Tibial nerve (tissue), 4 donors: Measurements from ENCODE around the gene PTPMT1. TPM values are rescaled to one million over a fixed set of nuclear protein-coding genes. Genes with fewer than 3 reads are reported as not detected.

ENCODE experiments used
- small RNA-seq: library from RNA; depleted of rRNA; stranded (forward); fragments of <200 nt; gene quantifications from one replicate; pipeline ENCODE3, GENCODE V24; 2016
- total RNA-seq, 4 donors: library from RNA; depleted of rRNA; stranded (reverse); fragments of >200 nt; gene quantifications; one replicate each; pipeline ENCODE4 v1.1.0, GENCODE V29; 2016

PTPMT1 gene
- total RNA-seq, 4 donors from 2014 or later, result 97.3 to 158 (median 137) TPM

Small RNA genes within 50 kb of the gene (small RNA-seq; reads per million reads assigned to genes)
- gene RN7SL652P (not detected), gene RNU5E-10P (not detected)

Other genes with a start within 250 kb of the PTPMT1 start
- under 1 TPM in 2 of 4 donors, not detected in 2; 0.21 to 0.60 TPM for gene MYBPC3, start 212.9 kb upstream of the PTPMT1 start, total RNA-seq
- 10 to 100 TPM; 18.8 to 73.5 (median 25.2) TPM for gene SPI1, start 187.1 kb upstream of the PTPMT1 start, total RNA-seq
- 100 to 1,000 TPM in 3 of 4 donors, 10 to 100 TPM in 1; 91.6 to 142 (median 116) TPM for gene SLC39A13, start 157.0 kb upstream of the PTPMT1 start, total RNA-seq
- gene PSMC3, start 139.2 kb upstream of the PTPMT1 start, total RNA-seq, result 100 to 1,000 TPM; 103 to 147 (median 128) TPM
- gene RAPSN, start 116.5 kb upstream of the PTPMT1 start, total RNA-seq, result 1 to 10 TPM; 2.2 to 6.7 (median 2.7) TPM
- 100 to 1,000 TPM in 3 of 4 donors, 10 to 100 TPM in 1; 70.3 to 144 (median 127) TPM for gene CELF1, start 12.5 kb upstream of the PTPMT1 start, total RNA-seq
- 10 to 100 TPM; 18.0 to 20.8 (median 19.5) TPM for gene KBTBD4, start 13.4 kb downstream of the PTPMT1 start, total RNA-seq
- gene NDUFS3, start 13.5 kb downstream of the PTPMT1 start, total RNA-seq, result 10 to 100 TPM; 55.1 to 65.4 (median 61.1) TPM
- gene FAM180B, start 21.1 kb downstream of the PTPMT1 start, total RNA-seq, result 10 to 100 TPM in 1 of 4 donors, 1 to 10 TPM in 3; 3.3 to 22.7 (median 4.1) TPM
- gene C1QTNF4, start 28.8 kb downstream of the PTPMT1 start, total RNA-seq, result 10 to 100 TPM in 2 of 4 donors, 1 to 10 TPM in 2; 6.9 to 13.2 (median 9.2) TPM
- 10 to 100 TPM; 33.0 to 50.2 (median 36.3) TPM for gene MTCH2, start 77.0 kb downstream of the PTPMT1 start, total RNA-seq
- gene AGBL2, start 149.8 kb downstream of the PTPMT1 start, total RNA-seq, result 1 to 10 TPM in 2 of 4 donors, under 1 TPM in 1, not detected in 1; 0.44 to 5.9 (median 4.2) TPM
- 100 to 1,000 TPM; 153 to 351 (median 199) TPM for gene FNBP4, start 201.7 kb downstream of the PTPMT1 start, total RNA-seq